Right atrium auricular region (tissue), 2 donors: Measurements from ENCODE around the gene PCED1A. TPM values are rescaled to one million over a fixed set of nuclear protein-coding genes. Genes with fewer than 3 reads are reported as not detected.

ENCODE experiments used
- DNase-seq: peaks from one replicate; pipeline ENCODE4 v3.0.0-alpha.2; 2019; ENCODE audit warnings: low spot score
- H3K27ac ChIP-seq, 2 donors: fragments of 200-600 bp; sonication (generic); 1 replicate in 1 of 2; 2 replicates in 1 of 2; pipeline ENCODE4 v1.5.1; 2016 to 2019
- H3K27me3 ChIP-seq, 2 donors: fragments of 200-600 bp; sonication (generic); one replicate each; pipeline versions ENCODE4 v1.5.1 to v1.6.0; 2017 to 2019
- H3K36me3 ChIP-seq: fragments of 200-600 bp; sonication (generic); one replicate; pipeline ENCODE4 v1.5.1; 2016
- H3K4me1 ChIP-seq, 2 donors: fragments of 200-600 bp; sonication (generic); one replicate each; pipeline versions ENCODE4 v1.5.1 to v1.6.0; 2017 to 2019
- H3K4me3 ChIP-seq, 2 donors: fragments of 200-600 bp; sonication (generic); 1 replicate in 1 of 2; 2 replicates in 1 of 2; pipeline ENCODE4 v1.5.1; 2017 to 2019; ENCODE audit warnings: mild to moderate bottlenecking in 1 of 2, moderate library complexity in 1 of 2
- H3K9me3 ChIP-seq, 2 donors: fragments of 200-600 bp; sonication (generic); one replicate each; pipeline ENCODE4 v1.5.1; 2019
- CTCF ChIP-seq, 2 donors: fragments of 200-600 bp; sonication (generic); IDR thresholded peaks; one replicate each; pipeline ENCODE4 v1.5.1; 2019; ENCODE audit warnings: antibody characterized with exemption in 2 of 2
- total RNA-seq, 2 donors: library from RNA; depleted of rRNA; stranded (reverse); fragments of >200 nt; gene quantifications; one replicate each; pipeline ENCODE4 v1.1.0, GENCODE V29; 2016

Gene PCED1A
- total RNA-seq, 2 donors from 2014 or later = 8.3 to 10.0 TPM

- Histone ChIP-seq H3K36me3 (no peaks in the 10 kb centered on the region), H3K27me3 (no peaks in the 10 kb centered on the region), H3K9me3 (no peaks in the 10 kb centered on the region), H3K27ac (no peak overlapping the region), H3K4me3 (no peak overlapping the region), H3K4me1 (peaks cover 0 to 10% of the 10 kb centered on the region in 2 donors)
- no peak for TF ChIP-seq CTCF (IDR thresholded peaks at IDR 0.05)
- DNase-seq = no peak
These were observed 43.5 kb upstream of the PCED1A start for GRCh38 chr20:2883726-2884637.

- DNase-seq = no peak
- no peaks in the 10 kb centered on the region for H3K27me3 ChIP-seq
- TF ChIP-seq CTCF (IDR thresholded peaks at IDR 0.05) = no peak
- peaks cover 0 to 24% of the 10 kb centered on the region in 2 donors for H3K4me1 ChIP-seq
- no peaks in the 10 kb centered on the region for H3K36me3 ChIP-seq
- no peaks in the 10 kb centered on the region for H3K9me3 ChIP-seq
- H3K4me3 ChIP-seq = no peak overlapping the region
- H3K27ac ChIP-seq = no peak overlapping the region
These were observed 40.2 kb upstream of the PCED1A start for GRCh38 chr20:2880650-2881049.

- TF ChIP-seq CTCF (IDR thresholded peaks at IDR 0.05) = no peak
- no peak for DNase-seq
- Histone ChIP-seq H3K4me3 (no peak overlapping the region), H3K36me3 (no peaks in the 10 kb centered on the region), H3K27ac (no peak overlapping the region), H3K27me3 (no peaks in the 10 kb centered on the region), H3K9me3 (no peaks in the 10 kb centered on the region), H3K4me1 (peaks cover 0 to 38% of the 10 kb centered on the region in 2 donors)
These were observed 38.7 kb upstream of the PCED1A start for GRCh38 chr20:2879146-2879545.

- Histone ChIP-seq H3K9me3 (no peaks in the 10 kb centered on the region), H3K27me3 (no peaks in the 10 kb centered on the region), H3K36me3 (no peaks in the 10 kb centered on the region), H3K4me1 (peaks cover 0 to 40% of the 10 kb centered on the region in 2 donors), H3K4me3 (no peak overlapping the region), H3K27ac (no peak overlapping the region)
- DNase-seq = no peak
- no peak for TF ChIP-seq CTCF (IDR thresholded peaks at IDR 0.05)
These were observed 38.1 kb upstream of the PCED1A start for GRCh38 chr20:2878515-2878914.

- Histone ChIP-seq H3K4me3 (no peak overlapping the region), H3K27ac (no peak overlapping the region), H3K4me1 (peaks cover 0 to 59% of the 10 kb centered on the region in 2 donors), H3K27me3 (no peaks in the 10 kb centered on the region), H3K36me3 (no peaks in the 10 kb centered on the region), H3K9me3 (no peaks in the 10 kb centered on the region)
- DNase-seq = no peak
- no peak for TF ChIP-seq CTCF (IDR thresholded peaks at IDR 0.05)
These were observed 35.3 kb upstream of the PCED1A start for GRCh38 chr20:2875690-2876203.
